ENCODE measurements around the gene PRKAG2. TPM values are rescaled to one million over a fixed set of nuclear protein-coding genes. Genes with fewer than 3 reads are reported as not detected.

Gene PRKAG2
- polyA plus RNA-seq, 4 donors: 24.9 to 44.4 (median 28.2) TPM

DNA sequence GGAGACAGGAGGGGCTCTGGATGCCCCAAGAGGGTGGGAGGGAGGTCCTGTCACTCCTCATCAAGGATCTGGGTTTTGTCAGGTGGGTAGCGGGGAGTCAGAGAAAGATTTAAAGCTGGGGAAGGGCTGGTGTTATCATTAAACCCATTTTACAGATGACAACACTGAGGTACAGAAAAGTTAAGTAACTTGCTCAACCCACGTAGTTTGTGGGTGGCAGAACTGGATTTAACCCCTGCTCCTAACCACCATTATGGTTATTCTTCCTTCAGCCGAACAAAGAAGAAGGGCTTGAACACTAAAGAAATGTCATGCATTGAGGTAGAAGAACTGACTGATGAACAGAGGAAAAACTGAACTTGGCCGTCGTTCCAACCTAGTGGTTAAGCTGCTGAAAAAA lies 24.9 kb upstream of the PRKAG2 start:
- DNase-seq (ENCODE audit: low read depth in 4 of 4, low spot score in 2 of 4): no peak

DNA sequence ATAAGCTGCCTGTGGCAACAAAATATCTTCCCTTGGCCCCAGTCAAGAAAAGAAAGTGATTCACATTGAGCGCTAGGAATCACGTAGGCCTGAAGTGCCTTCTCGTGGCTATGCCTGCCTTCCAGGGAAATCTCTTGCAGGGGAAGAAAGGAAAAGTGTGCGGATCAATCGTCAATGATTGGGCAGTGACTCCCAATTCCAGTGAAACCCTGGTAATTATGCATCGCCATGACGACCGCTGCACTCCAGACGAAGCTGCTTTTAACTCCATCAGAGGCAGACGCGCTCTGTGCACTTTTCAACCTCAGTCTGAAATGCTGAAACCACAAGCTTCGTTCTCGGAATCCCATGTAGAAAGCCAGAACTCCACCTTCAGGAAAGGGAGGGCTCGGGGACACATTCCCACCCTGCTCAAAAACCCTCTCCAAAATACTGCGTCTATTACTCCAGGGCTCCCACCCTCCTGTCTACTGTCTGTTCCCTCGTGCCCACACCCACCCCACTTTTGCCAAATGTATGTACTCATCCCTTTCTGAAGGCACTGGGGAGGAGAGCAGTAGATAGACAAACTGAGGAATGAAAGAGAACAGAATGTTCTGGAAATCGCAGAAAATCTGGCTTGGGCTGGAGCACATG lies 24.2 kb upstream of the PRKAG2 start:
- DNase-seq (ENCODE audit: low read depth in 4 of 4, low spot score in 2 of 4): no peak

DNA sequence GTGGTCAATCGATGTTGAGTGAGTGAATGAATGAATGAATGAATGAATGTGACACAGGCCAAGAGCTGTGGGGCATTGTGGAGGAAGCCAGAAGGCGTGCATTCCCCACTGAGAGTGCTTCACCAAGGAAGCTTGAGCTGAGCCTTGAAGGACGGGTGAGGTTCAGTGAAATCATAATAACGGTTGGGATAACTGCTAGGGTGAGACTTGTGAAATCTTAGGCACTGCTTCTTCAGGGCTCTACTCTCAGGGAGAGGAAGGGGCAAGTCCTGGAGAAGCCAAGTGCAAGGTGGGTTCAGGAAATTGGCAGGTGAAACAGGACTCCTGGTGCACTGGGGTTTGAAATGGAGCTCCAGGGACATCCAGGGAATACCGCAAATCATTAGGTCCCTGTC lies 23.7 kb upstream of the PRKAG2 start:
- no peak for DNase-seq (ENCODE audit: low read depth in 4 of 4, low spot score in 2 of 4)

DNA sequence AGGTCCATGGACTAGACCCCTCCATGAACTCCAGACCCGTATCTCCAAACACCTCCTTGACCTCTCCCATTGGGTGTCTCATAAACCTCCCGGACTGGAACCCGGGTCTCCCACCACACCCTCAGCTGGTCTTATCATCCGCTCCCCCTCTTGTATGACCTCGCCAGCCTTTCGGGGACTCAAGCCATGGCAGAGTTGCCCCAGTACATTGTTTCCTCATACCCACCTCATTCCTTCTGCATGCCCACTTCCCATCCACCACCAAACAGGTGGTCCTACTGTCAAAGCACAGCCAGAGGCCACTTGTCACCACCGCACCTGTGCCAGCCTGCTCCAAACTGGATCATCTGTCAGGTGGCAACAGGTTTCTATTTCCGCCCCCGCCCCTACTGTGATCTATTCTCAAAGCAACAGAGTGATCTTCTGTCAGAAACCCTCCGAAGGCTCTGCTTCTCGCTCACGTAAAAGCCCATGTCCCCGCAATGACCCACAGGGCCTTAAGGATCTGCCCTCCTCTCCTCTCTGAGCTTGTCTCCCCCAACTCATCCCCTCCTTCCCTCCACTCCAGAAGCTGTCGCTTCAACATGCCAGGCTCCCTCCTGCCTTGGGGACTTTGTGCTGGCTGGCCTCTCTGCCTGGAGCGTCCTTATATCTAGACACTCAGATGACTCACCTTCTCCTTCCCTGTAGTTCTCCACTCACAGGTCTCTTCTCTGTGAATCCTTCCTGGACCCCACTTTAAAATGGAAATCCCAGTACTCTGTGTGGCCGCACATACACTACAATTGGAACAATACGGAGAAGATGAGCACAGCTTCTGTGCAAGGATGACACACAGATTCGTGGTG lies 22.8 kb upstream of the PRKAG2 start:
- no peak for DNase-seq (ENCODE audit: low read depth in 4 of 4, low spot score in 2 of 4)

DNA sequence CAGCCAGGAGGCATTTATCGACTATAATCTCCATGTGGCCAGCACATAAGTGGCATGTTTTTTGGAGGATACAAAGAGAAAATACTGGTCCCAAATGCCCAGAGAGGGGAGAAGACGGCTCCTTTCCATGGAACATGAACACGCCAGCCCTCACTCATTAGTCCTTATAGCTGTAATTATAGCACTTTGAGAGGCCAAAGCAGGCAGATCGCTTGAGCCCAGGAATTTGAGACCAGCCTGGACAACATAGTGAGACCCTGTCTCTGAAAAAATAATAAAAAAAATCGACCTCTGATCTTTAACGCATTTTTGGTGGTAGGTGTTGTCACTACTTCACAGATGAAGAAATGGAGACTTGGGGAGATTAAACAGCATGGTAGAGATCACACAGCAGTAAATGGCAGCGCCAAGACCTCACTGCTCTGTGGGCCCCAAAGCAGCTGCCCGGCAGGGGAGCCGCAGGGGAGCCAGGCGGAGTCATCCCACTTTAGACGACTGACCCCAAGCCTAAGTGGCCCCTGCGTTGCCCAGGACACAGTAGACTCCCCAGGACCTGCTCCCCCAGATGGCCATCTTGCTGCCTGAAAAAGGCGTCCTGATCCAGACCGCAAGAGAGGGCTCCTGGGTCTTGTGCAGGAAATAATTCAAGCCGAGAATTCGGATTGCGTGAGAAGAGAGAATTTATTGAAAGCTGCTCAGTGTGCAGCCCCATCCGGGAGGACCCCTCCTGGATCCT lies 21.2 kb upstream of the PRKAG2 start:
- no peak for DNase-seq (ENCODE audit: low read depth in 4 of 4, low spot score in 2 of 4)

DNA sequence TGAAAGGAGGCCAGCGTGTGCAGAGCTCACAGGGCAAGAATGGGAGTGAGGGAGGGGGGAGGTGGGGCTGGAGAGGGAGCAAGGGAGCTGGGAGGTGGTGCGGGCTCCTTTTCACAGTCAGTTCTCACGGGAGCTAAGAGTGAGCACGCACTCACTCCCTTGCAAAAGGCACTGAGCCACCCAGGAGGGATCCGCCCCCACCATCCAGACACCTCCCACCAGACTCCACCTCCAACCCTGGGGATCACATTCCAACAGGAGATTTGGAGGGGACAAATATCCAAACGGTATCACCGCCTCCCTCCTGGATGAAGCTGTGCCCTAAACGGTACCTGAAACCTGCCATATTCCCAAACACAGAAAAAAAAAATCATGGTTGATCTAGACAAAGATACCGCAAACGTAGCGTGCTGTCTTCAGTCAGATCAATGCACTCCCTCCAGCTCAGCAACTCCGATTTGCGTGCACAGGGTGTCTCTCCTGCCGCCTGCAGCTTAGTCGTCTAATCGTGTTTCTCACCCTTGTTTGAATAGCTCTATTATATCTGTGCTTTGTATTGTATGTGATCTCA lies 20.3 kb upstream of the PRKAG2 start:
- no peak for DNase-seq (ENCODE audit: low read depth in 4 of 4, low spot score in 2 of 4)

DNA sequence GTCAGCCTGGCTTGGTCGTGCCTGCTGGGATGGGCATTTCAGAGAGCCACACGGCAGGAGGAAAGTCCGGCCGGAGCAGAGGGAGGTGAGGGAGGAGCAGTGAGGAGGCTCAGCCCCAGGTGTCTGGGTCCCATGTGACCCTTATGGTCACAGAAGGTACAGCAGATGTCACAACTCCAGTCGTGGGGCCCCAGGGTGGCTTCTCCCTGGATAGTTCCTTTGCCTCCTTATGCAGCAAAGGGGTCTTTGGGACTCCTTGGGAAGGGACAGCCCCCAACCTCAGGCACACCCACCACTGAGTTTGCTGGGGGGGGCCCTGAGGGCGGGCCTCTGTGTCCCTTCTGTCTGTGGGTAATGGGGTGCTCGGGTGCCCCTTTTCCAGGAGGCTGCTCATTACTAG lies 19.6 kb upstream of the PRKAG2 start:
- DNase-seq (ENCODE audit: low read depth in 4 of 4, low spot score in 2 of 4): no peak

DNA sequence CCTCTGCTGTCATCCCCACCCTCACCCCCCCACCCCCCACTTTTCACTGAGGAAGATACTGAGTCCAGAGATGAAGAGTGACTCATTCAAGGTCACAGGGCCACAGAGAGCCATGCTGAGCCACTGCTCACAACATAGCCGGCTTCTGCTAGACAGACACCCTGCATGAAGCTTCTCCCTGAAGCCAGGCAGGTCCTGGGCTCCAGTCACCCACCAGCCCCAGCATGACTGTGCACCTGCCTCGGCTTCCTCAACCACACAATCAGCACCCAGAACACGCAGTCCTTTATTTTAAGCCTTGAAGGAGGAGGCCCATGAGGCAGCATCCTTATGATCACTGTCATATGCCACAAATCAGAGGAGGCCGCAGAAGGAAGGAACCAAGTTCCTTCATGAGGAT lies 19.2 kb upstream of the PRKAG2 start:
- DNase-seq (ENCODE audit: low read depth in 4 of 4, low spot score in 2 of 4): no peak

DNA sequence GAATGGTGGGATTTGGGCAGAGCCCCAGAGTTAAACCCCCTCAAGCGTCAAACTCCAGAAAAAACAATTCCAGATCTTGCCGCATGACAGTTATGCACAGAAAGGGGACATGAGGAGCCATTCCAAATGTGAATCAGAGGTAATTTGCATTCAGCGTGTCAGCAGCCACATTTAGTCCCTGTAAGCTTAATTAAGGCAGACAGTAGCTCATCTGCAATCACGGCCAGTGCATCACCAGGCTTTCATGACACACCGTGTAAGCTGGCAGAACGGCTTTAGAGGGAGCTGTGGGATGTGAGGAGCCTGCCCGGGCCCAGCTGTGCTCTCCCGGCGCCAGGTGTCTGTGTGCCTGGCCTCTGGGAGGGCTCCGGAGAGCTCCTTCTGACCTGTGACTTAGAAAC lies 18.7 kb upstream of the PRKAG2 start:
- no peak for DNase-seq (ENCODE audit: low read depth in 4 of 4, low spot score in 2 of 4)

DNA sequence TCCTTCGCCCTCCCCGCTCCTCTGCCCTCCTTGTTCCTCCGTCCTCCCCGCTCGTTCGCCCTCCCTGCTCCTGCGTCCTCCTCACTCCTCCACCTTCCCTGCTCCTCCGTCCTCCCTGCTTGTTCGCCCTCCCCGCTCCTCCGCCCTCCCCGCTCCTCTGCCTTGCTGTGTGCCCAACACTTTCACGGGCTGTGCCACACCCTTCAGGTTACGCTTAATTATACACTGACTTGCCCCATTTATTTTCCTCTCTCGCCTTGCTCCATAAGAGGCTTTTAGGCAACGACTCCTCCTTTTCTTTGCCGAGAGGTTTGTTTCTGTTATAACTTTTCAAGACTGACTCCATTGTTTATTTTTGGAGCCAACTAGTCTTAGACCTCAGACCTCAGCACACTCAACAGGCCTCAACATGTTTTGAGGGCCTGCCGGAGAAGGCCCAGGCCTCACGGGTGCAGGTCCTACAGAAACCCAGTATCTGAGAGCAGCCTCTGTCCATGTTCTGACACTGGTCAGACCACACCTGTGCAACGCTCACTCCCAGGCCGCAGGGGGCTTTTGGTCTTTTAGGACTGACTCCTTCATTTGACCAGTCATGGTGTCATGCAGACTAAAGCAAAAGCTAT lies 18.2 kb upstream of the PRKAG2 start:
- no peak for DNase-seq (ENCODE audit: low read depth in 4 of 4, low spot score in 2 of 4)

DNA sequence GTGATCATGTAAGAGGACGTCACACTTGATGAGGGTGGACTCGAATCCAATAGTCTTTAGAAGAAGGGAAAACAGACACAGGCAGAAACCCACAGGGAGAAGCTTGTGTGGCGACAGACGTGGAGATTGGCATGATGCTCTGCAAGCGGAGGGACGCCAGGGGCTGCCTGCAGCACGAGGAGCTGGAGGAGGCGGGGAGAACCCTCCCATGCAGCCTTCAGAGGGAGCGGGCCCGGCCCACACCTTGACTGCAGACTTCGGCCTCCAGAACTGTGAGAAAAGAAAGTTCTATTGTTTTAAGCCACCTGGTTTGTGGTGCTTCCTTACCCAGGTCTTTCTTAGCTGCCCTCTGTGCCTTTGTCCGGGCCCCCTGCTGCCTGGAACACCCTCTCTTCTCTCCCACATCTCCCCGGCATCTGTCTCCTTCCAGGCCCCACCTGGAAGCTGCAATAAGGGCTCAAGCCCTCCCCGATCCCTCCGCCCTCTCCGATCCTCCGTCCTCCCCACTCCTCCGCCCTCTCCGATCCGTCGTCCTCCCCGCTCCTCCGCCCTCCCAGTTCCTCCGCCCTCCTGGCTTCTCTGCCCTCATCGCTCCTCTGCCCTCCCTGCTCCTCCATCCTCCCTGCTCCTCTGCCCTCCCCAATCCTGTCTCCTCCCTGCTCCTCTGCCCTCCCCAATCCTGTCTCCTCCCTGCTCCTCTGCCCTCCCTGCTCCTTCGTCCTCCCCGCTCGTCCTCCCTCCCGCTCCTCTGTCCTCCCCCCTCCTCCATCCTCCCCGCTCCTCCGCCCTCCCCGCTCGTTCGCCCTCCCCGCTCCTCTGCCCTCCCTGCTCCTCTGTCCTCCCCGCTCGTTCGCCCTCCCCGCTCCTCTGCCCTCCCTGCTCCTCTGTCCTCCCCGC lies 17.4 kb upstream of the PRKAG2 start:
- no peak for DNase-seq (ENCODE audit: low read depth in 4 of 4, low spot score in 2 of 4)

DNA sequence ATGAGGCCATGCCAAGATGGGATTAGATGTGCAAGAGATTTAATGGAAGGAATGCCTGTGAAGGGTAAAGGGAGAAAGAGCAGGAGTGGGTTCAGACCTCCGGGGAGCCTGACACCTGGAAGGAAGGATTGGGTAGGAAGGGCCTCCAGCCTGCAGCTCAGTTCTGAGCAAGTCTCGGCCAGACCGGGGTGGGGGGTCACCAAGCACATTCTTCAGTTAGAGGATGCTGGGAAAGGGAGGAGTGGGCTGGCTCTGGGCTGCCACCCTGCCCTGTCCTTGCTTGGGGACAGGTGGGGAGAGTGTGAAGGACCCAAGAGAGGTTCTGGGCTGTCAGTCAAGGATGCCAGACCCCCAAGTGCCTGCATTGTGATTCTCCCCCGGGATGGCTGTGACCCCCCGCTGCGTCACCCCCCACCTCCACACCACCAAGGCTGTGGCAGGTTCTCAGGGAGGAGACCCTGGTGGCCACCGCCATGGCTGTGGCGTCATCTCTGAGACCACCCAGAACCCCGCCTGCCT lies 16.5 kb upstream of the PRKAG2 start:
- no peak for DNase-seq (ENCODE audit: low read depth in 4 of 4, low spot score in 2 of 4)

DNA sequence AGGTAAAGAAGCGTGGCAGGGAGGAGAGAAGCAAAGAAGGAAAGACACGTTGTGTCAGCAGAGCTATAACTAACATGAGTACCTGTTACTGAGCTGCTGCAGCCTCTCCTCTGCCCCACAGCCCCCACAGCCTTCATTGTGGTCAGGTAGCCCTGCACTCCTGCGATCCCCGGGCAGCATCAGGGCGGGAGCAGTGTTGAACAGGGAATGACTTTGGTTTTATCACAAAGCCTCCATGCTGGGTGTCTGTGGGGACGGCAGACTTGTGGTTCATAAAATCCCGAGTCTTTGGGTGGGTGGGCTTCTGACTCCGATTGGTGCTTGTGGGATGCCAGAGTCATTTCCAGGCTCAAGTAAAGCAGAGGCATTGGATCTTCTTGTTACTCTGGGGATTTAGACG lies 14.8 kb upstream of the PRKAG2 start:
- no peak for DNase-seq (ENCODE audit: low read depth in 4 of 4, low spot score in 2 of 4)

DNA sequence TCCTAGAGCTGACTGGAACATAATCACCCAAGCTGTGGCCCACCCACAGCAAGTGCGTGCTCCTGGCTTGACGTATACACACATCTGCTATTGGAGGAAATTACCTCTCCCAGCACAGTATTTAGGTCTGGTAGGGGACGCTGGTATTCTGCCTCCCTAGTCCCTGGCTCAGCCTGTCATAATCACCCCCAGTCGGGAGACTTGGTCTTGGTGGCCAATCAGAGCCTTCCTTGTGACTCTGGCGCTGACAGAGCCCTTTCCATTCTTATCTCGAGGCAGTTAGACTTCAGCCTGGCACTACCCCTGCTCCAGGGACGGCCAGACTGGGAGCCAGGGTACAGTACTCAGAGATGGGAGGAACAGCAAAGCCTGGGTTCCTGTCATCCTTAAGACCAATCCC lies 14.3 kb upstream of the PRKAG2 start:
- DNase-seq (ENCODE audit: low read depth in 4 of 4, low spot score in 2 of 4): no peak

DNA sequence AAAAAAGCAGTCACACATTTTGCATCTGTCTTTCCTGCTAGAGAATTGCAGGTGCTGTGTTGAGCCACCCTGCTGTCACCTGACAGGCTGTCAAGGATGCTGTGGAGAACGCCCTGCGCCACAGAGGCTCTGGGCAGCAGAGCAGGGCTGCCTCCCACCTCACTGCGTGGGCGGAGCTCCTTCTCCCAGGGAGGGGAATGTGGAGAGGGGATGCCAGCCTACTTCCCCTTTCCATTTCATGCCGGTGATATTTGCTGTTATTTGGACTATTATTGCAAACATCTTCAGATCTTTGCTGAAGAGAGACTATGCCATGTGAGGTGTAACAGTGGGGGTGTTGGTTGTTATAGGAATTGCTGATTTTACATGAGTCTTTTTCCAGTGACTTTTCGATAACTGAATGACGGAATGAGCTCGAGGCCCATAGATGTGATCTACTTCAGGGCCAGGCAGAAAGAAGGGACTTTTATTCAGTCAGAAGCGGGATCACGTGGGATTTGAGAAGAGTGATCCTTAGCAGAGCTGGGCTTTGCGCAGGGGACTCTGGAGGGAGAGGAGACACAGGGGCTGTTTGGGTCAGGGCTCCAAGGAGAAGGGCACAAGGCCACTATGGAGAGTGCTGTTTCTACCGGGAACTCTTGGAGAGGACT lies 13.6 kb upstream of the PRKAG2 start:
- no peak for DNase-seq (ENCODE audit: low read depth in 4 of 4, low spot score in 2 of 4)

DNA sequence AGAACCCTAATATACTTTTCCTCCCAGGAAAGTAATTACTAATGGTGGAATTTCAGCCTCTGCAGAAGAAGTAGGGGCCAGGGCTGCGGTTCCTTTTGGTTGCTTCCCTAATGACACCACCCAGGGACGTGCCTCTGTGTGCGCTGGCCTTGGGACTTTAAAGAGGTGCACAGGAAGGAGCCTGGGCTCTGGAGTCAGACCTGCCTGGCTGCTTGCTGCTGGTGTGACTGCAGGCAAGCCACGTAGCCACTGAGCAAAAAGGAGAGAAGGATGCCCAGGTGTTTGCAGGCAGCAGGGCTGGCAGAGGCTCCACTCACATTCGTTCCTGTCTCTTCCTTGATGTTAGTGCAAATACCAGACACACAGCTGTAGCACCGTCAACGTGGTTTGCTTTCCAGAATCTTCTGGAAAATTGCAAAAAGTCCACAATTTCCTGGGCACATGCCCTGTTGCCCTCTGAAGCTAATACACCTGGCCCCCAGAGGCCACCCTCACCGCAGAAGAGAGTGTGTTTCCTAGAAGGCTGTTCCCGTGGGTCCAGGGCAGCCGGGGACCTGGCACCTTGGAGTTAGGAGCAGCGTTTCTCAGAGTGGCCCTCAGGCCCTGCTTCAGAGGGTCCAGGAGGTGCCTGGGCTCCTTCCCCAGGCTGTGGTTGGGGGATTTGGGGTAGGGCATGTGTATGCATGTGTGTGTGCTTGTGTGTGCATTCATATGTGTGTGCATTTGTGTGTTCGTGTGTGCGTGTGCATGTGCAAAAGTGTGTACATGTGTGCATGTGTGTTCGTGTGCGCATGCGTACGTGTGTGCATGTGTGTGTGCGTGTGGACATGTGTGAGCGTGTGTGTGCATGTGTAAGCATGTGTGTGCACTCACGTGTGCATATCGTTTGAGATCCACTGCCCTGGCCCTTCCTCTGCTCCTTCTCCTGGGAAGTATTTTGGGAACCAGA lies 12.8 kb upstream of the PRKAG2 start:
- no peak for DNase-seq (ENCODE audit: low read depth in 4 of 4, low spot score in 2 of 4)

DNA sequence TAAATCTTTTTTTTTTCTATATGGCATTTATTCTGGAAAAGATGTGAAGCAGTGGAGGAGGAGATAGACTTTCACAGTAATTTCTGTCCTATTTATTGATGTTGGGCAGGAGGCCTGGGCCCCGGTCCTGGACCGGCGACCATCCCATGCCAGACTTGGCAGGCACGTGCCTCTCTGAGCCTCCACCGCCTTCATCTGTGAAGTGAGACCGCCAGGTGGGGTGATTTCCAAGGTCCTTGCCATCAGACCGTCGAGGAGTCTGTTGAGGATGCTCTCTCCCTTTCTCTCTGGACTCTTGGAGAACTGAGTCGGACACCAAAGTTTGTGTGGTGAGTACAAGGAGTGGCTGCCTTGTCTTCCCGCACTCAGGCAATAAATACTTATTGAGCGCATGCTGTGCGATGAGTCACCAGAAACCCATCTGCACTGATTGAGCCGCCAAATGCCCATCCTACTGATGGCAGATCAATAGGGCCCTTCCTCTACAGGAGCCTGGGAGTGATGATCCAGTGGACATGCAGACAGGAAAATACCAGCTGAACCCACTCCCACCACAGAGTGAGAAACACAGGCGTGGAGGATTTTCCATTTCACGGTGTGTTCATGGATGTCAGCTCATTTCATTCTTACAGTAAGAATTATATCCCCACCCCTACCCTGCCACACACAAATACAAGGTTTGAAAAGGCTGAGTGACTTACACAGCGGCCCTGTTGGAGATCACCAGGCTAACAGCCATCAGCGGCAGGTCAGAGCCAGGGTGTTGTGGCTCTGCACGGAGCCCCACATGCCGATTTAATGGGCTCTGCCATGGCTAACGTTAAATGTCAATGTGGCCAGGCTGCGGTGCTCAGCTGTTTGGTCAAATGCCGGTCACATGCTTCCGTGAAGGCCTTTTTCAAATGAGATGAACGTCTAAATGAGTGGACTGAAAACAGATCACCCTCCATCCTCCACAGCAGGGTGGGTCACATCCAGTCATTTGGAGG lies 11.5 kb upstream of the PRKAG2 start:
- DNase-seq (ENCODE audit: low read depth in 4 of 4, low spot score in 2 of 4): no peak

Measured in left renal cortex interstitium (tissue), 4 donors.